ENCODE measurements around the gene GIGYF2.
"Not testable (repeated sequence)": the region's sequence is repeated elsewhere in the genome, so short reads cannot be mapped to it uniquely, and the experiment has no call there.

The GIGYF2 gene

DNA sequence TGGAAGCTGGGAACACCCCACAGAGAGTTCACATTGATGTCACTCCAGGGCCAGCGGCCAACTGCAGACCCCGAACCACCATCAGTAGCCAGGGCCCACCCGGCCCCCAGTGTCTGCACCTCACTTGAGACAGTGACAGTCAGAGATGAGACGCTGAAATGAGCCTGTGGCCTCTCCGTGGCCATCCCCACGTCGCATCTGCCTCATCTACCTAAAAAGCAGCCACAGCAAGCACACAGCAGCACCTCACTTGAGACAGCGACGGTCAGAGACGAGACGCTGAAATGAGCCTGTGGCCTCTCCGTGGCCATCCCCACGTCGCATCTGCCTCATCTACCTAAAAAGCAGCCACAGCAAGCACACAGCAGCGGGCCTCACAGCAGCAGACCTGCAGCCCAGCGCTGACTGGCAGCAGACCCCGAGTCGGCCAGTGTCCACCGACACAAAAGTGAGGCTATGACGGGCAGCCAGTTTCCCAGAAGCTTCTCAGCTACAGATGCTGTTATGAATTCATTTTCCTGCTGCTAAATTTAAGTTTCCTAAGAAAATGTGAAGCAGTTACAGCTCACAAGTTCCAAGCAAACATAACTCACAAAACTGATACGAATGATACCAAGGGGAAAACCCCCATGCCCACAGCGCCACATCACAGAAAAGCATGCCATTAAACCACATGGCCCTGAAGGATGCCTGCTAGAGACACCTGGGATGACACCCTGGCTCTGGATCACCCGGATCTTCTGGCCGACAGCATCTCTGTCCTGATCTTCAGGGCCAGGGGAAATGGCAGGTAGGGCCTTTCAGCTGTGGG is 200.7 kb downstream of the GIGYF2 start:
- DNase-seq, result no peak

GRCh38 chr2:232898592-232899543 is 201.7 kb downstream of the GIGYF2 start:
- no peak for DNase-seq

DNA sequence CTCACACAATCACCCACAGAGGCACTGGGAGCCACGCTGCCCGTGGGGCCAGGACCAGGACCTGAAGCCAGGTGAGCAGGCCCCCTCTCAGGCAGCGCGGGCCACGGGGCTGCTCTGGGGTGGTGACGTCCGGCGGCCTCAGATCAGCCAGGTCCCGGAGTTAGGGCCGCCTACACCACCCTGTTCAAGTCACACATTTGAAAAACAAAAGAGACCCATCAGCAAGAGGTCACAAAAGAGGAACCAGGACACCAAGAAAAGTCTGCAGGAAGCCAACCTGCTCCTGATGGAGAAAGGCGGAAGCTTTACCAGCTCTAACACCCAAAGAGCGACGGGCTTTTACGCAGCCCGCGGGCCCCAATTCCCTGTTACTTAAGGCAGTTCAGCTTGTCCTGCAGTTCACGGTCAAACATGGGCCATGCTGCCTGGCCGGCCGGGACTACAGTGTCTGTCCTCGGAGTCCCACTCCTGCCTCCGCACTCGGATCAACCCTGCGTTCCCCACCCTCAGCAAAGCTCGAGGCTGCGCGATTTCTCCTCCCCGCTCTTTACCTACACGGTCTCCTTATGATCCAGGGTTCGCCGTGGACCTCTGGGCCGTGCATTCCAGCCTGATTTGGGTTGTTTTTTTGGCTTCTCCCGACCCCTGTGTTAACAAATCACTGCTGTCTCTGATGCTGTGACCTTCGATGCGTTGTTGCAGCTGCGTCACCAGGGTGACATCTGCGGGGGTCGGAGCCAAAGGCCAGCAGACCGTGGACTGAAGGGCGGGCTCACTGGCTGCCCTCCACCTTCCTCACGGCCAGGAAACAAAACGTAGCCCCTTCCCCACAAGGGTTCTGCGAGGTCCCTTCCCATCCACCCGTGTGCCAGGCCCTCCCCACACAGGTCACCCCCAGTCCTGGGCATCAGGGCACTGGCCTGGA is 203.9 kb downstream of the GIGYF2 start:
- DNase-seq, result no peak

DNA sequence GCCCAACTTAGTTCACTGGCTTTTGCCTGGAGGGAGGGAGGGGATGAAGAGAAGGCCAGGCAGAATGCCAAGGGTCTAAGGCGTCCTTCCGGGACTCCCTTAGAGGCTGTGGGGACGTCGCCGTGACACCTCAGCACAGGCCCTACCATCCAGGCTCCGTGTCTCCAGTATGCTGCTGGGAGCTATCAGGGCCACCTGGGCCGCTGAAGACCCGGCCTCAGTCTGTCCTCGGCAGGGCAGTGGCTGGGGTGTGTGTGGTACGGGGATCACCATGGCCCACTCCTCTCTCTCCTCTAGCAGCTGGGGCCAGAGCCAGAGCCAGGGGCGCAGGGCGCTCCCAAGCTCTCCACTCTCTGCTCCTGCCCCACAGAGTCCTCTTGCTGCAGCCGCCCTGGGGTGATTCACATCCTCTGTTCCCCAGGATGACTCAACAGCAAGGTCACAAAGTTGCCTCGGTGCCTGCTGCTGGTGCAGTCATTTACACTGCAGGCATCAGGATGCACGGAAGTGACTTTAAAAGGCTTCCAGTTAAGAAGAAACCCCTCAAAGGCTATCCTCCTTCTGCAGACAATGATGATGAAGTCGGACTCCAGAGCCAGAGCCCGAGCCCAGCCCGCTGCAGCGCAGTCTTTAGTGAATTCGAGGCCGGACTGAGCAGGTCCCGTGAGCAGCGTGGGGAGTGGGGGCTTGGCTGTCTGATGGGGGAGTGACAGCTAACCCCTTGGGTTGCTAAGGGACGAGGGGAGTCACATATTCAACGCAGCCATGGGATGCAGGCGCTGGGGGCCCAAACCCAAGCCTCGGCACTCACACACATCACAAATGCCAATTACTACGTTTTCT is 204.8 kb downstream of the GIGYF2 start:
- no peak for DNase-seq

GRCh38 chr2:232903989-232904388 is 206.9 kb downstream of the GIGYF2 start:
- DNase-seq, result no peak

DNA sequence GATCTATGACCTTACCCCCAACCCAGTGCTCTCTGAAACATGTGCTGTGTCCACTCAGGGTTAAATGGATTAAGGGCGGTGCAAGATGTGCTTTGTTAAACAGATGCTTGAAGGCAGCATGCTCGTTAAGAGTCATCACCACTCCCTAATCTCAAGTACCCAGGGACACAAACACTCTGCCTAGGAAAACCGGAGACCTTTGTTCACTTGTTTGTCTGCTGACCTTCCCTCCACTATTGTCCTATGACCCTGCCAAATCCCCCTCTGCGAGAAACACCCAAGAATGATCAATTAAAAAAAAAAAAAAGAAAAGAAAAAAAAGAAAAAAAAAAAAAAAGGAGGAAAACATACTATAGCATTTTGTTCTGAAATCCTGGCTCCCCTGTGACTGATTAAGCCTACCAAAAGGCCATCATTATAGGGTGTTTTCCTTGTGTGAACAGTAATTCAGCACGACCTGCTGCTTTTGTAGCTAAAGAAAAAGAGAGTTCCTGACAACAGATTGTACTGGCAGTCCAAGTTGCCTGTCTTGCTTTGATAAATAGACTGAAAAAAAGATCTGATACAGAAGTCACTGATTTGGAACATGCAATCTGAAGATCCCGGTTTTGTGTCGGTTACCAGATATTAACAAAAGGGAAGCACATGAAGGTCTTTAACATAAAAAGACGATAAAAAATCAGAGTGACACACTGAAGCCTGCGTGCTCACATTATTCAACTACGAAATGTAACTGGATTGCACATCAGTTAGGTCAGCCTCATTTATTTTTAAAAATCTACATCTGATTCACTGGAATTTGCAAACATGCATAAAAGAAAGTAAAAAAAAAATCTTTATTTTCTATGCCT is 210.0 kb downstream of the GIGYF2 start:
- DNase-seq, result not testable (repeated sequence)

GRCh38 chr2:232907718-232908085 is 210.6 kb downstream of the GIGYF2 start:
- not testable (repeated sequence) for DNase-seq

GRCh38 chr2:232908695-232909094 is 211.6 kb downstream of the GIGYF2 start:
- DNase-seq, result no peak
